Measurements from ENCODE around the gene ACAD8.
"Not testable (repeated sequence)": the region's sequence is repeated elsewhere in the genome, so short reads cannot be mapped to it uniquely, and the experiment has no call there.

ACAD8 gene

DNA sequence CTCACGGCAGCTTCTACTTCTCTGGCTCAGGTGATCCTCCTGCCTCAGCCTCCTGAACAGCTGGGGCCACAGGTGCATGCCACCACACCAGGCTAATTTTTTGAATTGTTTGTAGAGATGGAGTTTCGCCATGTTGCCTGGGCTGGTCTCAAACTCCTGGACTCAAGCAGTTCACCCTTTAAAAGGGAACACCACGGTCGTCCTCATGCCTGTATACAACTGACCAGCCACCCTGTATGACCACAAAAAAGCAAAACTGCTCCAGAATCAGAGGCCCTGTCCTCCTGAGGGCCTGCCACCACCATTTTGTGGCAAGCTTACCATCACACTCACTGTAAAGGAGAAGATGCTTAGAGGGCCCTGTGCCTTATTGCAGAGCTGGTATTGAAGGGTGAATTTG, 25.0 kb downstream of the ACAD8 start:
- H3K4me3 ChIP-seq (replicated peaks; ENCODE audit: low read depth, low read length) = no peak overlapping the region
- TF ChIP-seq, protein P1, sequence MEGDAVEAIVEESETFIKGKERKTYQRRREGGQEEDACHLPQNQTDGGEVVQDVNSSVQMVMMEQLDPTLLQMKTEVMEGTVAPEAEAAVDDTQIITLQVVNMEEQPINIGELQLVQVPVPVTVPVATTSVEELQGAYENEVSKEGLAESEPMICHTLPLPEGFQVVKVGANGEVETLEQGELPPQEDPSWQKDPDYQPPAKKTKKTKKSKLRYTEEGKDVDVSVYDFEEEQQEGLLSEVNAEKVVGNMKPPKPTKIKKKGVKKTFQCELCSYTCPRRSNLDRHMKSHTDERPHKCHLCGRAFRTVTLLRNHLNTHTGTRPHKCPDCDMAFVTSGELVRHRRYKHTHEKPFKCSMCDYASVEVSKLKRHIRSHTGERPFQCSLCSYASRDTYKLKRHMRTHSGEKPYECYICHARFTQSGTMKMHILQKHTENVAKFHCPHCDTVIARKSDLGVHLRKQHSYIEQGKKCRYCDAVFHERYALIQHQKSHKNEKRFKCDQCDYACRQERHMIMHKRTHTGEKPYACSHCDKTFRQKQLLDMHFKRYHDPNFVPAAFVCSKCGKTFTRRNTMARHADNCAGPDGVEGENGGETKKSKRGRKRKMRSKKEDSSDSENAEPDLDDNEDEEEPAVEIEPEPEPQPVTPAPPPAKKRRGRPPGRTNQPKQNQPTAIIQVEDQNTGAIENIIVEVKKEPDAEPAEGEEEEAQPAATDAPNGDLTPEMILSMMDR (IDR thresholded peaks at IDR 0.05; ENCODE audit: low read length, missing control alignments) = no peak
- no peak for DNase-seq (ENCODE audit: low read depth)

DNA sequence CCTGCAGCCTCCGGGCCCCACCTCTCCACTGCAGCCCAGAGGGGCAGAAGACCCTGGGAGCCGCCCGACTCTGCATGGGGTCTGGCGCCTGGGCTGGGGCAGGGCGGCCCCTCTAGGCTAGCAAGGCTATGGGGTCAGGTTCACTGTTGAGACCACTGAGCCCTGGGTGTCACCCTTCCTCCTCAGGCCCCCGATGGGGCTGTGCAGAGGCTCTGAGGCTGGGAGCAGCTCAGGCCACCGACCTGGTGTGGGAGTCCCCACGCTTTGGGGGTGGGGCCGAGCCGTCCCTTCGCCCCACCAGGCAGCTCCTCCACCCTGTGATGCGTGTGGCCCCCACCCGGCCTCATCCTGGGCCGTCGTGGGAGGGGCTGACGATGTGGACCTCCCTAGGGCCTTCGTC, 28.3 kb downstream of the ACAD8 start:
- not testable (repeated sequence) for H3K4me3 ChIP-seq (replicated peaks; ENCODE audit: low read depth, low read length); DNase-seq (ENCODE audit: low read depth)

DNA sequence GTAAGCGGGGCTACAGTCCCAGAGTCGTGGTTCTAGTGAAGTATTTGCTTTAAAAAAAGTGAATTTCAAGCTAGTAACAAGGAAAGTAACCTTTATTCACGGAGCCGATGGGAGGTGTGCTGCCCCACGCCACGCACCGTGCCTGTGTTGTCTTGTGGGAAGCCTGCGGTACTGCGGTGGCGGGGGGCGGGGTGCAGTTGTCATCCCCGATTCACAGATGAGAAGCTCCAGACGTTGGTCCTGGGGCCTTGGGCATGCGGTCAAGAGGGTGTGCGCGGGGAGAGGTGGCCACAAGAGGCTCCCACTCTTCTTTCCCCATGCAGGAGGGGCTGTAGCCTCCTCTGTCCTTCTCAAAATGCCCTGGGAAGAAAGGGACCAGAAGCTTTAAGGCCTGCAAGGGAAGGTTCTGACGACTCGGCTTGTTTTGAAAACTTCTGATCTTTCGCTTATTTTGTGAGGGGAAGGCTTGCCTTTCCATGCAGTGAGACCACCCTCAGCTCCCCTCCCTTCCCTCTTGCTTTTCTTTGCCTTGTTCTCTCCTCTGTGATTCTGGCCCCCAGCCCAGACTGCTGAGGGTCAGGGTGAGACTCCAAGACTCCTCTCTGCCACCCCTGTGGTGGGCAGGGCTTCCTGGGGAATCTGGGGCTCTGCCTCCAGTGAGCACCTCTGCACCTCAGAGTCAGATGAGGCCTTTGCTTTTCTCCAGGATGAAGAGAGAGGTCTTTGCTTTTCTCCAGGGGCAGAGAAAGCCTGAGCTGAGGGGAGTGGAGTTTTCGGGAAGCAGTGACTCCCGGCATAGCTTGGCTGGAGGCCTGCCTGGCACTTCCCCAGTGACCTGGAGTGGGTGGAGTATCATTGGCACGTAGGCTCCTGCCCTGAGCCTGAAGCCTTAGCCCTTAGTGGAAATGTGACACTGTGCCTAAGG, 29.0 kb downstream of the ACAD8 start:
- no peak for DNase-seq (ENCODE audit: low read depth)

DNA sequence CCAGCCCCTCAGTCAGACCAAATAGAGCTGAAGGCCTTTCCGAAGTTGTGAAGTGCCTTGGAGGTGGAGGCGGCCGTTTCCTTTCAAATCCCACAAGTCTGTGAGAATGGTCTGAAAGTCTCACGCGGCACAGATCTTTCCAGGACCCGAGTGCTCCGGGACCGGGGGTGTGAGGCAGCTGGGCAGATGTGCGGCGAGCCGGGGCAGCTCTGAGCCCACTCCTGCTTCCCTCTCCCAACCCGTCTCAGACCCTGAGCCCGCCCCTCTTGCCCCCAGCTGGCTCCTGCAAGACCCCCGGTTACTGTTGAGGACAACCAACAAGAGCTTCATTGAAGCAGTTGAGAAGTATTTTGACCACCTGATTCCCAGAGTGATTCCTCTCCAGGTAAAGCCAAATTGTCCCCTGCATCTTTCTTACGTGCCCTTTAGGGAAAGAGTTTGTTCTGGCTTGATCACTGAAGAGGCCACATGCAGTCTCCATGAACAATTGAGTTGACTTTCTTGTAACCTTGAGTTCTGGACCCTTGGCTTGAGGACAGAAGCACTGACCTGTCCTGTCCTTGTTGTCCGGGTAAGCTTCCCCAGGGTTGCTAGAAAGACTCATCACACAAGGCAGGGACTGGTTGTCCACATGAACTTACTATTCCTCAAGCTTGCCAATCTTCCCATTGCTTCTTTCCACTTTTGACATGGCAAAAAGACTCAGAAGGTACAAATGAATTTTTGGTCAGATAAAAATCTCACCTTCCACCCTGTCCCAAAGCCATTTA, 30.3 kb downstream of the ACAD8 start:
- TF ChIP-seq, protein P1 (IDR thresholded peaks at IDR 0.05; ENCODE audit: low read length, missing control alignments) = no peak
- no peak overlapping the region for H3K4me3 ChIP-seq (replicated peaks; ENCODE audit: low read depth, low read length)
- no peak for DNase-seq (ENCODE audit: low read depth)

More for the DNA sequence above, 29.0 kb downstream of the ACAD8 start:
- no peak overlapping the region for H3K4me3 ChIP-seq (replicated peaks; ENCODE audit: low read depth, low read length)
- TF ChIP-seq, protein P1 (IDR thresholded peaks at IDR 0.05; ENCODE audit: low read length, missing control alignments) = no peak

DNA sequence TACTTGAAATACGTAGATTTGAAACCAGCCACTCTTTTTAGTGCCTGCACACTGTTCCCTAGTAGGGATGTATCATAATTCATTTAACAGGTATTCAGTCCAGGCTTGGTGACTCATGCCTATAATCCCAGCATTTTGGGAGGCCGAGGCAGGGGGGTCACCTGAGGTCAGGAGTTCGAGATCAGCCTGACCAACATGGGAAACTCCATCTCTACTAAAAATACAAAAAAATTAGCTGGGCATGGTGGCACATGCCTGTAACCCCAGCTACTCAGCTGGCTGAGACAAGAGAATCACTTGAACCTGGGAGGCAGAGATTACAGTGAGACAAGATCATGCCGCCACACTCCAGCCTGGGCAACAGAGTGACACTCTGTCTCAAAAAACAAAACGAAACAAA, 31.0 kb downstream of the ACAD8 start:
- not testable (repeated sequence) for DNase-seq (ENCODE audit: low read depth); H3K4me3 ChIP-seq (replicated peaks; ENCODE audit: low read depth, low read length)

DNA sequence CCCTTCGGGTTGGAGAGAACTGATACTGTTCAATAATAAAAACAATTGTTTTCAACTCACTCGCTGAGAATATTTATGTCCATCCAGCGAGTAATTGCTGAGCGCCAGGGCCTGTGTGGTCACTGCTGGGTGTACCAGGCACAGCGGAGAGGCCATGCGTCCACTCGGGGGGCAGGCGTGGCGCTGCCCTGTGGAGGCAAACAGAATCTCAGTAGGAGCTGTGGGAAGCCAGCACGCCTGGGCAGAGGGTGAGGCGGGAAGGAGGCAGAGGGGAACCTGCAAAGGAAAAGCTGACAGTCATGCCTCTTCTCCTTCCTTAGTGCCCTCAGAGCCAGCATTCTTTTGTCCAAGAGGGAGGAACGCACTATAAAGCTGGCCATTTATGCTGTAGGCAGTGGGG, 34.2 kb downstream of the ACAD8 start:
- TF ChIP-seq, protein P1 (IDR thresholded peaks at IDR 0.05; ENCODE audit: low read length, missing control alignments) = no peak

DNA sequence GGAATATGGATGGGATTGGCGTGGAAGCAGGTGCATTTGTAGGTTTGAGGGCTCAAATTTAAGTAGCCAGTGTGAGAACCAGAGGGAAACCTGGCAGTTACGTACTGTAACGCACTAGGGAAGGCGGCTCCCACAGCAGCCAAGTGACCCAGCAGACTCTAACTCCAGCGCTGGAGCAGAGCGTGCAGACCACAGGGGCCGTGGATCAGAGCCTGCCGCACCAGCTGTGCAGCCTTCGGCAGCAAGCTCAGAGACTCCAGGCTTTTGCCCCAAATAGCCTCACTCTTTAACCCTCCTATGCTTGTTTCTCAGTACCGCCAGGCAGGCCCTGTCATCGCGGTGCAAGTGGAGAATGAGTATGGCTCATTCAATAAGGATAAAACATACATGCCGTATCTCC, 35.1 kb downstream of the ACAD8 start:
- TF ChIP-seq, protein P1 (IDR thresholded peaks at IDR 0.05; ENCODE audit: low read length, missing control alignments) = no peak
- H3K4me3 ChIP-seq (replicated peaks; ENCODE audit: low read depth, low read length) = no peak overlapping the region
- DNase-seq (ENCODE audit: low read depth) = no peak

More for the DNA sequence above, 34.2 kb downstream of the ACAD8 start:
- no peak for DNase-seq (ENCODE audit: low read depth)
- no peak overlapping the region for H3K4me3 ChIP-seq (replicated peaks; ENCODE audit: low read depth, low read length)

Data from fibroblast of pulmonary artery (primary cell).